Hippocampal formation (tissue), 2 donors: Measurements from ENCODE around the gene KDM3A.

Experiments used
- DNase-seq, 2 donors: peaks; one replicate each; lab custom pipeline; 2025; lab: John Stamatoyannopoulos, UW

The KDM3A gene

GRCh38 chr2:86435531-86435930 is 5.6 kb upstream of the KDM3A start:
- DNase-seq, result no peak

- no peak for DNase-seq
These were observed 4.8 kb upstream of the KDM3A start for GRCh38 chr2:86436328-86436727.

- no peak for DNase-seq
These were observed 1.1 kb upstream of the KDM3A start for GRCh38 chr2:86439879-86440630.

GRCh38 chr2:86441392-86441881 is 266 bp downstream of the KDM3A start:
- DNase-seq, result no peak

- peak; percentile 41 to 46 for DNase-seq
These were observed 891 bp downstream of the KDM3A start for GRCh38 chr2:86441882-86442641.

DNA sequence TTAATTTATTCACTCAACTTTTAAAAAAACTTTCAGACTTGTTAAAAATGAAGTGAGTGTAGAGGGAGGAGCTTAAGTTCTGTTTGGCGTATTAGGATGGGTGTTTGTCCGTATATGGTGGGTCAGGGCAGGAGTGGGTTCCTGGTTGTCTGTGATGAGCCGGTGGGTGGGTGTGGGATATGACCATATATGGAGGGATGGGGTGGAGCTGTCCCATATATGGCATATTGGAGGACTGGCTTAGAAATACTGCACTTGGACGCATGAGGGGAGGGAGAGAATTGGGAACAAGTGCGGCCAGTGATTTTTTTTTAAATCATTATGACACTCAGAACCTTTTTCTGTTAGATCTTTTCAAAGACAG is 1.5 kb downstream of the KDM3A start:
- DNase-seq, result peak; percentile 62 to 87

GRCh38 chr2:86443631-86444350 is 2.6 kb downstream of the KDM3A start:
- DNase-seq, result no peak

GRCh38 chr2:86445436-86445835 is 4.3 kb downstream of the KDM3A start:
- no peak for DNase-seq

DNA sequence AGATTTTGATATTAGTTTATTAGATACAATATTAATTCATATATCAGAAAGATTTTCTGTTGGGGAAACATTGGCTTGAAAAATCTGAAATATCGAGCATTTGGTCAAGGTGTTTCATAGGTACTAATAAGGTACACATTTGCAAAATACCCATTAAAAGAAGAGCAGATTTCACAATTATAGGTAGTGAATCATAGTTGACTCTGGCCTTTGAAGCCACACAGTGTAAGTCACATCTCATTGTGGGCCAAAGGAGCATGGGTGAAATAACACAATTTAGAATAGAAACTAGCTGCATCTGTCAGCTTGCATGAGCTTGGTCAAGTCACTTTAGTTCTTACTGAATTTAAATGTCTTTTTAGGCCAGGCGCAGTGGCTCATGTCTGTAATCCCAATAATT is 4.9 kb downstream of the KDM3A start:
- DNase-seq, result no peak

DNA sequence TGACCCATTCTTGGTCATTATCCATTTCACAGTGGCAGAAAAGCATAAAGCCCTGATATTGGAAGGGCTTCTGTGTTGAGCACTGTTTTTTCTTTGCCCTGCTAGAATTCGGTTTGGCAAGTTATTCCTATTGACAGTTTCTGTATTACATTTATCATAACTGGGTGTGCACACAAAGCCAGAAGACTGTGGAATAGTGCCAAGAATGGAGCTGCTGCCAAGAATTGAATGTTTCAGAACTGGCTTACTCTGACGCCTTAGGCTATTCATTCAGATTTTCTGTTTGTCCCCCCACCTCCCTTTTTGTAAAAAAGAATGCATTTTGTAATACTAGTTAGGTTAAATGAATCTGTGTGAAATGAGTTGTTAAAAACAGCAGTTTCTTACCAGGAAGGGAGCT is 12.7 kb downstream of the KDM3A start:
- DNase-seq, result peak; percentile 22 to 51

DNA sequence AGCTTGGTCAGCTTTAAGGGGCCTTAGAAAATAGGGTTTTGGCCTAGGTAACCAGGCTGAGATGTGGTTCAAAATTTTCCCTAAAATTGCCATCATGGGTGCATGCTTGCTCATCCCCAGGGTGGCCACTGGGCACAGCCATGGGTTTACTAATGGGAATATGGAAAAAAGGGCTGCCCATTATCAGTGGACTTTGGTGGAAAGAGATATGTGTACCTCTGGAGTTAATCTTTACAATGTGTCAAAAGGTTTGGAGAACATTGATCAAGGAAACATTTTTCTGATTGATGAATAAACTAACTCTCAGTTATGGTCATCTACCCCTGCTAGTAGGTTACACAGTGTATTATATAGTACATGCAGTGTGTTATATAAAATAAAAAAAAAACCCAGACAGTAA is 13.1 kb downstream of the KDM3A start:
- DNase-seq, result no peak

GRCh38 chr2:86455181-86455580 is 14.0 kb downstream of the KDM3A start:
- DNase-seq, result no peak

- DNase-seq, result no peak
These were observed 20.0 kb downstream of the KDM3A start for GRCh38 chr2:86461042-86461743.

GRCh38 chr2:86464652-86465051 is 23.5 kb downstream of the KDM3A start:
- no peak for DNase-seq

DNA sequence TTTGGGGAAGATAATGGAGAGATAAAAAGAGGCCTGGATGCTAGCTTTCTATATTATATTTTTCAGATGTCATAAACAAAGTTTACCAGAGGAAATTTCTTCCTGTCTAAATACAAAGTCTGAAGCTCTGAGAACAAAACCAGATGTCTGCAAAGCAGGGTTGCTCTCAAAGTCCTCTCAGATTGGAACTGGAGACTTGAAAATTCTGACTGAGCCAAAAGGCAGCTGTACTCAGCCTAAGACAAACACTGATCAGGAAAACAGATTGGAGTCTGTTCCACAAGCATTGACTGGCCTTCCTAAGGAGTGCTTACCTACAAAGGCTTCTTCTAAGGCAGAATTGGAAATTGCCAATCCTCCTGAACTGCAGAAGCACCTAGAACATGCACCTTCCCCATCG is 25.1 kb downstream of the KDM3A start:
- DNase-seq, result no peak

GRCh38 chr2:86468162-86469033 is 27.2 kb downstream of the KDM3A start:
- DNase-seq, result no peak

DNA sequence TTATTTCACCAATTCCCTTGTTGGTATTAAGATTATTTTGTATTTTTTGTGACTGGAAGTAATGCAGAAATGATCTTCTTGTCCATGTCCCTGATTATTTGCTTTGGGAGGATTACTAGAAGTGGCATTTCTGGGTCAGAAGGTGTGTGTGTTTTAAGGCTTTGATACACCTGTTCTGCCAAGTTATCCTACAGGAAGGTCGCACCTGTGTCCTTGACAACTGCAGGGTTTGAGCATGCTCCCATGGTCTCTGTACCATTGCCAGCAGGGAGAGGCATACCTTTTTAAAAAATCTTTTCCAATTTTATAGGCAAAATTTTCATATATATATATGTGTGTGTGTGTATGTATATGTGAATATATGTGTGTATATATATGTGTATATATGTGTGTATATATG is 29.7 kb downstream of the KDM3A start:
- DNase-seq, result no peak

DNA sequence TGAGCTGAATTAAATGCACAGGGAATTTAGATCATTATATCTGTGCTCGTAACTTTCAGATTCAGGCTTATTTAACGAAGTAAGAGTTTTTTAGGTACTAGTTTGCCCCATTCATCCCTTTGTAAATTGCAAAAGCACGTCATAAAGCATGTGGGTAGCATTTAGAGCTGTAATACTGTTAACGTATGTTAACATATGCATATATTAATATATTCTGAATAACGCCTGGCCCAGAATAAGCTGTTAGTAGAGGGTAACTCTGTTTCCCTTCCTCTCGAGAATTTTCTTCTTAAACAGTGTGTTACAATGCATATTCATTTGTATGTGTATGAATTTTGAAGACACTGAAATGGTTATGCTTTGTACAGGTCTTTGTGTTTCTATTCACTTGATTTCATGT is 30.5 kb downstream of the KDM3A start:
- no peak for DNase-seq

DNA sequence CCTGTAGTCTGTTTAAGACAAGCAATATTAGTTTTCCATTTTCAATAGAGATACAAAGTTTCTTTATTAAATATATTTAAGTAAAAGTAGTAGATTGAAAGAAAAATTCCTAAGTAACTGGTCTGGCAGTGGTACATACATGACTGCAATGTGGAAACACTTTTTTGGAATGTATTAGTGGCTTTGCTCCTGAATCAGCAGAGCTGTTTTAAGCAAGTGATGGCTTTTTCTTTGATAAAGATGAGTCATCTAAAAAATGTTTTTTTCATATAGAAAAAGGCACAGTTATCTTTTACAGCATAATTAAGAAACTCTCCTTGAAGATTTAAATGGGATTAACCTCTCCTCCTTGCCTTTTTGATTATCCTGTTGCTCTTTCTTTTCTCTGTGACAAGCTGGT is 34.9 kb downstream of the KDM3A start:
- DNase-seq, result no peak

- DNase-seq, result no peak
These were observed 35.7 kb downstream of the KDM3A start for GRCh38 chr2:86476918-86477317.

GRCh38 chr2:86477349-86477748 is 36.2 kb downstream of the KDM3A start:
- DNase-seq, result no peak
